HG02870 (cell line): Measurements from ENCODE around the gene IRF4.
"Not testable (repeated sequence)": the region's sequence is repeated elsewhere in the genome, so short reads cannot be mapped to it uniquely, and the experiment has no call there.

Source experiments
- ATAC-seq: cut with Tn5 transposase; IDR thresholded peaks from one replicate; pipeline ENCODE4 v1.9.1; 2021; ENCODE audit warnings: mild to moderate bottlenecking, moderate library complexity; ENCODE audit not compliant: unreplicated experiment

Gene IRF4

DNA sequence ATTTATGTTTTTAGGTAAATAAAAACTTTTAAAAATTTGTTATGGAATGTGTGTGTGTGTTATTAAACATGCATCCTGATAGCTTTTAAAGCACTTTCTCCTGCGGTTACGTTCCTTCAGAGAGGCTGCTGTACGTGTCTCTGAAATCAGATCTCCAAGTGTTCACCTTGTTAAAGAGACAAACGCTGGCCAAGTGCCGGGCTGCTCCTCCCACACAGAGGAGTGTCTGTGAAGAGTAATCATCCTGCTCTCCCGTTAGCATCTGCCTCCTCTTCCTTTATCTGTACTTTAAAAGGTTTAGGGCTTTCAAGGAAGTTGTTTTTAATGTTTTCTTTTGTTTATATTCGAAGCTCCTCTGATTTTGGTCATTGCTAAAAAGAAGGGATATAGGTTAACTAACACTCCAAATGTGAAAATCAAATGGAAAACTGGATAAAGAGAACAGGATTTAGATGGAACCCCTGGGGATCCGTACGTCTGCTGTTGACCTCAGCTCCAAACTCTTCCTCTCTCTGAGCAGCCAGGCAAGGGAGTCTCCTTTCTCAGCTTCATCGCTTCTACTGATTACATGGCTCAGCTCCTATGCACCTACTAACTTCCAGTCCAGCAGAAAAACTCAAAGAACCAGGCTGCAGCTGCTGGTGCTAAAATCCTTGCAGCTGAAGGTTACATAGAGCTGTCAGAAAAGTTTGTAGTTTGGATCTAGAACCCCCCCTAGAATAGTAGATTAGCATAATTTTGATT, 20.0 kb downstream of the IRF4 start:
- ATAC-seq, result no peak

DNA sequence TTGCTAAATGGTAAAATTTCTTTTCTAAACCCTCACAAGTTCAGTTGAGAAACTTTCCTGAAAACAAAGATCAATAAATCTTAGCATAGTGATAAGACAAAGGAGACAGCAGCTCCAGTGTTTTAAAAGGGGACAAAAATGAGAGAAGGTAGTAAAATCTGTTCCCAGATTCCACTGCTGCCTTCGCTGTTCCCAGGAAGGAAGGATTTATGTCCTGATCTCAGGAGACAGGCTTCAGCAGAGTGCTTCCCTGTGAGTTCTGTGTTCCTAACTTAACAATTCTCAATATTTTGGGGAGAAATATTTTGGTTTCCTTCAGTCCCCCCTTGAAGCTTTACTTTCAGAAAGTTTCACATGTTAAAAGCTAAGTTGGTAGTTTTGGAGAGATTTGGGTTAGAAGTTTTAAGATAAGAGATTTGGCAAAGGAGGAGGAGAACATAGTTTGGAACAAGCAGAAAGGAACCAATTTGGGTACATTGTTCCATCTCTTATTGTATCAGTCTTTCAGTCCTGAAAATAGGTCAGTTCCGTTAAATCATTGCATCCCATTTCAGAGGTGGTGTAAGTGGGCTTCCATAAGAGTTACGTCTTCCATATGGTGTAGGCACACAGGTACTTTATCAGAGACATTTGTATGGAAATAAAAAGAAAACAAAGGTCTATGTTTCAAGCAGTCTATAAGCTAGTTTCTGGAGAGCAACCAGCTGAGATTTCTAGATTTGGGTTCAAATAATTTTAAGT, 20.8 kb downstream of the IRF4 start:
- no peak for ATAC-seq

DNA sequence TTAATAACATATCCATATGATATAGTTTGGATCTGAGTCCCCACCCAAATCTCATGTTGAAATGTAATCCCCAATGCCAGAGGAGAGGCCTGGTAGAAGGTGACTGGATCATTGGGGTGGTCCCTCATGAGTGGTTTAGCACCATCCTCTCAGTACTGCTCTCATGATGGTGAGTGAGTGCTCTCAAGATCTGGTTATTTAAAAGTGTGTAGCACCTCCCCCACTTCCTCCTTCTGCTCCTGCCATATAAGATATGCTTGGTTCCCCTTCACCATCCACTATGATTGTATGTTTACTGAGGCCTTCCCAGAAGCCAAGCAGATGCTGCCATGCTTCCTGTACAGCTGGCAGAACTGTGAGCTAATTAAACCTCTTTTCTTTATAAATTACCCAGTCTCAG, 22.9 kb downstream of the IRF4 start:
- ATAC-seq, result no peak

DNA sequence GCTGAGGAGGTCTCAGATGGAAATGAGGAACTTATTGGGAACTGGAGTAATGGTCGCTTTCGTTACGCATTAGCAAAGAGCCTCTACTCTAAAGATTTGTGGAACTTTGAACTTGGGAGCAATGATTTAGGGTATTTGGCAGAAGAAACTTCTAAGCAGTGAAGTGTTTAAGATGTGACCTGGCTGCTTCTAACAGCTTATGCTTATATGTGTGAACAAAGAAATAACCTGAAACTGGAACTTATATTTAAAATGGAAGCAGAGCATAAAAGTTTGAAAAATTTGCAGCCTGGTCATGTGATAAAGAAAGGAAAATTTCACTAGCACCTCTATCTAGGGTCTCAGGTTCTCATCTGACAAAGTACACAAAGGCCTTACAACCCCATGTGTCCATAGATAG, 23.5 kb downstream of the IRF4 start:
- ATAC-seq, result no peak

DNA sequence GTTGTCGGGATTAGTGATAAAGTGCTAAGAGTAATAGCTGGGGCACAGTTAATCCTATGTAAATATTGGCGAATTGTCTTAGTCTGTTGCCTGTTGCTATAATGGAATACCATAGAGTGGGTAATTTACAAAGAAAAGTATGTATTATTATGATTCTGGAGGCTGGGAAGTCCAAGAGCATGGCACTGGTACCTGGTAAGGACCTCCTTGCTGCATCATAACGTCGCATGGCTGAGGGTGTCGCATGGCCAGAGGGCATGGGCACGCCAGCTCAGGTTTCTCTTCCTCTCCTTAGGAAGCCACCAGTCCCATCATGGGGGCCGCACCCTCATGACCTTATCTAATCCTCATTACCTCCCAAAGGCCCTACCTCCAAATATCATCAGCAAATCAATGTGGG, 29.7 kb downstream of the IRF4 start:
- ATAC-seq, result no peak

- peak; percentile 78 for ATAC-seq
Measured at GRCh38 chr6:422433-423054, 31.0 kb downstream of the IRF4 start.

DNA sequence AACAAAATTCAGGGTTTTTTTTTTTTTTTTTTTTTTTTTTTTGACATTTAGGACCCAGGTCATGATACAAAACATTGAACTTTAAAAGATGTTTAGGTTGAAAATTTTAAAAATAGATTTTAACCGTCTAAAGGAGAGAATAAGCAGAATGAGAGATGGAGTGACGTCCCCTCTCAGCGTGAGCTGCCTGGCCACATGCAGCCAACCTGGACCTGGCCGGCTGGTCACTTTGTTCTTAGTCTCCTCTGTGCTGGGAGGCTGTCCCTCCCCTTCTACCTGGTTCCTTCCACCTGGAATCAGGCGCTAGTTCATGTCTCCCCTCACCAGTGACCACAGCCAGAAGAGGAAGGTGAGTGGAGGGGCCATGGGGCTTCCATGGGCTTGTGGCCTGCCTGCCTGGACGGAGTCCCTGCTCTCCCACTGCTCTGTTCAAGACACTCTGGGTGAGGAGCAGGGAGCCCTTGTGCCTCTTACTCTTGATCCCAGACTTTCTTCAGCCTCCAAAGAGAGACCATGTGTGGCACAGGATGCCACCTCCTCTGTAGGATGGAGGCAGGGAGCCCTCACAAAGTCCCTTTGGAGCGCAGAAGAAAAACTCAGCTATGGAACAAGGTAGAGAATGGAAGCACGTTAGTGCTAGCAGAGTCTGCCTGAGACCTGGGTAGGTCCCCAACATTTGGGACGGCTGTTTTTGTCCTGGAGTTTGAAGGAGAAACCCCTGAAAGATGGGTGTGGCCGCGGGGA, 31.7 kb downstream of the IRF4 start:
- no peak for ATAC-seq

DNA sequence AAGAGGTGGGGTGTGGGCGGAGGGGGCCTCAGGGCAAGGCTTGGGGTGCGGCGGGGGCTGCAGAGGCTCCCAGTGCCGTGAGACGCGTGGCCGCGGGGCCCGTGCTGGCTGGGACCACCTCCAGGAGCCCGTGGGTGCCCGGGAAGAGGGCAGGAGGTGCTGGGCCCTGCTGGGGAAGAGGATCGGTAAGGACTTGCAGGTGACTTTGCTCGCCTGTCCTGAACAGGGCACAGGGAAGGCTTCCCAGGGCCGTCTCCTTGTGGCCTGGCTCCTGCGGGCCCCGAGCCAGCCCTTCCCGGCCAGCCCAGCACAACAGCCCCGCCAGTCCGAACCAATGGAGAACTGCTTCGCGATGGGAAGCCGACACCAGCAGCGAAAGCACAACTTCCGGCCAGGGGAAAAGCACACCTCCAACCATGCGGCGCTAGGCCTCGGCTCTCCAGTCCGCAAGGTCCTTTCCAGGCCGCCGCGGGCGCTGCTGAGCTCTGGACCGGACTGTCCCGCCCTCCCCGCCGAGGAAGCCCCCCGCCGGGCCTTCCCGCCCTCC, 32.3 kb downstream of the IRF4 start:
- ATAC-seq, result no peak

- no peak for ATAC-seq
Measured at GRCh38 chr6:424741-425417, 33.3 kb downstream of the IRF4 start.

- not testable (repeated sequence) for ATAC-seq
Measured at GRCh38 chr6:425418-425788, 33.9 kb downstream of the IRF4 start.

GRCh38 chr6:426198-426738, 34.7 kb downstream of the IRF4 start:
- not testable (repeated sequence) for ATAC-seq

DNA sequence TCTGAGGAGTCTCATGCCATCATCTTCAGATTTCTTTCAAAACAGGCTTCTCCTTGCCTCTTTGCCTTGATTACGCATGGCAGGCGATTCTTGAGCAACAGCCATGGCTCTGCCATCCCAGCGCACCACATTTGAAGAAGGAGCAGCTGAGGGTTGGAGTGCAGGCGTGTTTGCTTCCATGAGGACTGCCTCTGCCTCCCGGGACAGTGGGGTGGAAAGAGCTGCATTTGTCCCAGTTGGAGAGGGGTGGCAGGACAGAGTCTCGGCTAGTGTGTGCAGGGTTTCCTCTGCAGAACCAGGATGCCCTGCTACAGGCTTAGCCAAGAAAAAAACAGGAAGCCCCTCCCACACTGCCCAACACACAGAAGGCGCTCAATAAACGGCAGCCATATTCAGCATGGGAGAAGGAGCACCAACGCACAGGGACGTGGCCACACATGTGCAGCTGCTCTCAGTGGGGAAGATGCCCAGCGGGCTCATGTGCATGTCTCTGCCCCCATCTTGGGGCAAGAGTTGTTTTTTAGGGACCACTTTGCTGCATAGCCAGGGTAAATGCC, 36.6 kb downstream of the IRF4 start:
- no peak for ATAC-seq

- no peak for ATAC-seq
Measured at GRCh38 chr6:429515-430121, 38.1 kb downstream of the IRF4 start.

DNA sequence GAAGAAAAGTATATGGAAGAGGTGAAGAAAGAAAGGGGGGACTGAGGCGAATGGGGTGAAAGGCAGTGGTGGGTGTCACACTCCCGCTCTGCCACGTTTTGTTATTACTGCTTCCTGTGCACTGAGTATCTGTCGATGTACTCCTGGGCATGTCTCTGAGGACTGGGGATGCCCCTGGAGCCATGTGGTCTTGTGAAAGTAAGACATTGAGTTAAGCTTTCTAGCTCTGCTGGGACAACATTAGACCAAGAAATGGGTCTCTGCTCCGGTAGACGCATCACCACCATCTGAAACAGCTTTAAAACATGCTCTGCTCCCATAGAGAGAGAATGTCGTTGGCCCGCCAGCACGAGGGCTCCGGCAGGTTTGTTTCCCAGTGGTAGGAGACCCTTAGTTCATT, 40.0 kb downstream of the IRF4 start:
- ATAC-seq, result no peak

DNA sequence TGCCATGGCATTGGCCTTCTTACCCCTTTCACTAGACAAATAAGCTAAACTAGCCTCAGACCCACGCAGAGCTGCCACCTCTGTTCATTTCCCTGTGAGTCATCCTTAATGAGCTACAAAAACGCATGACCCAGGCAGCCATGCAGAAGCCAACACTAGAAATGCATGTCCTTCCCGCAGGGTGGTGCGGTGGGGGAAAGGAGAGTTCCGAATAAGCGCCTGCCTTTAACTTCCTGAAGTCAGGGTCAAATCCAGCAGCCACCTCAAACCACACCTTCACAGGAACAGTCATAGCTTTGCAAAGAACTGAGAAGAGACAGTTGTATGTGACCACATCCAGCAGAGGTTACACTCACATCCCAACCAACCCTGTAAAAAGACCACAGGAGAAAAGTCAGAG, 40.4 kb downstream of the IRF4 start:
- no peak for ATAC-seq

GRCh38 chr6:434051-434705, 42.6 kb downstream of the IRF4 start:
- no peak for ATAC-seq

DNA sequence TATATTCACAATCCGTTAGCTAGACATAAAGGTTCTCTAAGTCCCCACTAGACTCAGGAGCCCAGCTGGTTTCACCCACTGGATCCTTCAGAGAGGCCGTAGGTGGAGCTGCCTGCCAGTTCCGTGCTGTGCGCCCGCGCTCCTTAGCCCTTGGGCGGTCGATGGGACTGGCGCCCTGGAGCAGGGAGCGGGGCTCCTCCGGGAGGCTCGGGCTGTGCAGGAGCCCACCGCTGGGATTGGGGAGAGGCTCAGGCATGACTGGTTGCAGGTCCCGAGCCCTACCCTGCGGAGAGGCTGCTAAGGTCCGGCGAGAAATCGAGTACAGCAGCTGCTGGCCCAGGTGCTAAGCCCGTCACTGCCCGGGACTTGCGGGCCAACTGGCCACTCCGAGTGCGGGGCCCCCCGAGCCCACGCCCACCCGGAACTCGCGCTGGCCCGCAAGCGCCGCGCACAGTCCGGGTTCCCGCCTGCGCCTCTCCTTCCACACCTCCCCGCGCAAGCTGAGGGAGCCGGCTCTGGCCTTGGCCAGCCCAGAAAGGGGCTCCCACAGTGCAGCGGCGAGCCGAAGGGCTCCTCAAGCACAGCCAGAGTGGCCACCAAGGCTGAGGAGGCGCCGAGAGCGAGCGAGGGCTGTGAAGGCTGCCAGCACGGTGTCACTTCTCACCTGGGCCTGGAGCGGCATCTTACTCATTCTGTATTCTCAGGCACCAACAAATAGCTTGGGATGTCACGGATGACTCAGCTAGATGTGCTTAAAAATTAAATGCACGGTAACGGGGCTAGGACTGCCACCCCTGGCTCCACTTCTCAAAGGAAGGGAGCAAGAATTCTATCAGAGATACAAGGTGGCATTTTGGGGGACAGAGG, 44.1 kb downstream of the IRF4 start:
- ATAC-seq, result no peak
